ENCODE data around the gene SOX5.

Gene SOX5

DNA sequence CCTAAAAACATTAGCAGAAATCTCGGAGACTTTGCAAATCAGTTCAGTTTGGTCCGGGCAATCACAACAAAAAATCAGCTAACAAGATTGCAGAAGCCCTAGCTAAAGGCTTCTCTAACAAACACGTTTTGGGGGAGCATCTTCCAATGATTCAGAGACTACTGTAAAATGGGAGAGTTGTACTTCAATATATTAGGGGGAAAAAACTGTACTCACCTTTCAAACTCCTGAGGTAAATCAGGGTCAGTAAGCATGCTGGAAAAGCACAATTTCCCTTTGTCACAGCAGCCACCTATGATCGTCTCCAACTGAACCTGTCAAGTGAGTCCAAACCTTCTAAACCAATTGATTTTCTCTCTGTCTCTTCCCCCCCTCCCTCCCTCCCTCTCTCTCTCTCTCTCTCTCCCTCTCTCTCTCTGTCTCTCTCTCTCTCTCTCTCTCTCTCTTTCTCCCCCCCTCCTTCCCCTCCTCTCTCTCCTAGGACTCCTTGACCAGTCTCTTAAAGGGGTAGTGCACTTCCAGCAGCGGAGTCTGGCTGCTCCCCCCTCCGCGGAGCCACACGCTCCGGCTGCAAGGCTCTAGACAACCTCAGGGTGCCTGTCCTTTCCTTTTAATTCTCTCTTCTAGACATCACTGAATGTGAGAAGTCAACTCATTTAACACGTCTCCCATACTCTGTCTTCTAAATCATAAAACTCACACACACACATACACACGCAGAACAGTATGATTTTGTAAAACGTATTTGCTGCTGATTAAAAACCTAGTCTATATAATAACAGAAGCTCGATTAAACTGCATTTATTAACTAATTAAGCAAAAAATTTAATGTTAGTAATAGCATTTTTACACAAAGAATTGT, at the start of gene SOX5:
Gene SOX5 (minus strand): TSS at position 323 of the 862 bp plus-strand sequence. CDS start 69 bp downstream, at position 254.
- DNase-seq (ENCODE audit: extremely low read depth, low read depth) = peak; percentile 10
- TF ChIP-seq, protein P1, sequence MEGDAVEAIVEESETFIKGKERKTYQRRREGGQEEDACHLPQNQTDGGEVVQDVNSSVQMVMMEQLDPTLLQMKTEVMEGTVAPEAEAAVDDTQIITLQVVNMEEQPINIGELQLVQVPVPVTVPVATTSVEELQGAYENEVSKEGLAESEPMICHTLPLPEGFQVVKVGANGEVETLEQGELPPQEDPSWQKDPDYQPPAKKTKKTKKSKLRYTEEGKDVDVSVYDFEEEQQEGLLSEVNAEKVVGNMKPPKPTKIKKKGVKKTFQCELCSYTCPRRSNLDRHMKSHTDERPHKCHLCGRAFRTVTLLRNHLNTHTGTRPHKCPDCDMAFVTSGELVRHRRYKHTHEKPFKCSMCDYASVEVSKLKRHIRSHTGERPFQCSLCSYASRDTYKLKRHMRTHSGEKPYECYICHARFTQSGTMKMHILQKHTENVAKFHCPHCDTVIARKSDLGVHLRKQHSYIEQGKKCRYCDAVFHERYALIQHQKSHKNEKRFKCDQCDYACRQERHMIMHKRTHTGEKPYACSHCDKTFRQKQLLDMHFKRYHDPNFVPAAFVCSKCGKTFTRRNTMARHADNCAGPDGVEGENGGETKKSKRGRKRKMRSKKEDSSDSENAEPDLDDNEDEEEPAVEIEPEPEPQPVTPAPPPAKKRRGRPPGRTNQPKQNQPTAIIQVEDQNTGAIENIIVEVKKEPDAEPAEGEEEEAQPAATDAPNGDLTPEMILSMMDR (IDR thresholded peaks at IDR 0.05; ENCODE audit: low read depth, low read length) = no peak

DNA sequence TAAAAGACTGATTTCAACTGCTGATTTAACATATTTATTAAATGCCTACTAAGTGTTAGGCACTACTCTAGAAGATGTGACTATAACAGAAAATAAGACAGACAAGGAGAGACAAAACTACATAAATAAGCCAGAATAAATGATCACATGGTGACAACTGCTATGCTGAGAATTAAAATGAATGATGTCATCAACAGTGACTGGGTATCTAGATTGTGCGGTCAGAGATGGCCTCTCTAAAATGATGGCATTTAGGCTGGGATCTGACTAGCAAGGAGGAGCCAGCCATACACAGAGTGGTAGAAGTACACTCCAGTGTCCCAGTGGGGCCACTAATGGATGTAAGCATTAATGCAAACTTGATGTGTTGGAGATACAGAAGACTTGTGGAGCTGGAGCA, 37.6 kb upstream of the SOX5 start:
- TF ChIP-seq, protein P1 (IDR thresholded peaks at IDR 0.05; ENCODE audit: low read depth, low read length) = no peak
- no peak for DNase-seq (ENCODE audit: extremely low read depth, low read depth)

GRCh38 chr12:23980826-23981225, 31.4 kb upstream of the SOX5 start:
- TF ChIP-seq, protein P1 (IDR thresholded peaks at IDR 0.05; ENCODE audit: low read depth, low read length) = no peak
- DNase-seq (ENCODE audit: extremely low read depth, low read depth) = no peak

GRCh38 chr12:23964812-23965211, 15.3 kb upstream of the SOX5 start:
- TF ChIP-seq, protein P1 (IDR thresholded peaks at IDR 0.05; ENCODE audit: low read depth, low read length) = no peak

DNA sequence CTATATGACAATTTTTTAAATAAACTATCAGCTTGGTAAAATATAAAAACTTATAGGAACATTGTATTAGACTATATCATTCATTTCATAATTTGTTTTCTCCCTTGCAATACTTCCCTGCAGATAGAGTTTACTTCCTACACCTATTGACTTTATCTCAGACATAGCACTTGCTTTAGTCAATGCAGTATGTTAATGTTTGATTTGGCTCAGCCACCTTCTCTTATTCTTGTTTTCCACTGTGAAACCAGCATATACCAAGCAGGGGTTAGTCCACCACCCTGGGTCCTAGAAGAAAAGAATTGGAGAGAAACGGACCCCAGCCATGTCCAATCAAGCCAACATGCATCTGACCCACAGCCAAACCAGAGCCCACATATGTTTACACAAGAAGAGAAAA, 10.4 kb upstream of the SOX5 start:
- no peak for DNase-seq (ENCODE audit: extremely low read depth, low read depth)
- TF ChIP-seq, protein P1 (IDR thresholded peaks at IDR 0.05; ENCODE audit: low read depth, low read length) = no peak

More at GRCh38 chr12:23964812-23965211, 15.3 kb upstream of the SOX5 start:
- no peak for DNase-seq (ENCODE audit: extremely low read depth, low read depth)

DNA sequence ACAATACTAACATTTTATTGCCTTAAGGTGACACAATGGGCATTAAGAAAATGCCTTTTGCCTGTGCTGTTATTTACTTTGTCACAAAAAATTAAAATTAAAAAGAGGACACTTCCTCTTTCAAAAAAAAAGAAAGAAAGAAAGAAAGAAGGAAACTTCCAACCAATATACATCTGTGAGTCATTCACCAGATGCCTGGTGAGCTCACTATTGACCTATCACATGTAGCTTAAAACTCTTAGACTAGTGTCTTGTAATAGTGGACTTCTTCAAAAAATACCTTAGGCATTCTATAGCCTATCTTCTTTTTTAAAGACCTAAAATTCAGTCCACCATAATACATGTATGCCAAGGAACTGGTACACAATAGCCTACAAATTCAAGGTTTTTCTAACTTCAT, 4.9 kb upstream of the SOX5 start:
- DNase-seq (ENCODE audit: extremely low read depth, low read depth) = no peak
- TF ChIP-seq, protein P1 (IDR thresholded peaks at IDR 0.05; ENCODE audit: low read depth, low read length) = no peak

GRCh38 chr12:23952071-23952470, 2.6 kb upstream of the SOX5 start:
- DNase-seq (ENCODE audit: extremely low read depth, low read depth) = no peak
- TF ChIP-seq, protein P1 (IDR thresholded peaks at IDR 0.05; ENCODE audit: low read depth, low read length) = no peak

All from AG09319 (cell line).